ENCODE data around the gene TMEM181. TPM values are rescaled to one million over a fixed set of nuclear protein-coding genes. Genes with fewer than 3 reads are reported as not detected.

TMEM181 gene
- total RNA-seq, 4 donors from 2014 or later: 6.6 to 48.3 (median 37.0) TPM

DNA sequence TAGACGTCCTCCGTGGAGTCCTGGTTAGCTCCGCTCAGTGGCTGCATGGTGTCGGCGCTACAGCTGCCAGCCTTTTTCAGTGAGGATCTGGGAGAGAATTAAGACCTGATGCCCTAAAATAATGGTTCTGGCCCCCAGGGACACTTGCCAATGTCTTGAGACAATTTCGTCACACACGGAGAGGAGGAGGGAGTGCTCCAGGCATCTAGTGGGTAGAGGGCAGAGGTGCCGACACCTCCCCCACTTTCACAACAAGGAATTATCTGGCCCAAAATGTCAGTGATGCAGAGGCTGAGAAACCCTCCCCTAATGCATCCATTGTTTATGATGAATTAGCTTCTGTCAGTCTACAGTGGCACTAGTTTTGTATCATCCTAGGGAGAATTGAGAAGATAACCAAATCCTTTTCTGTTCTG, 24.4 kb downstream of the TMEM181 start:
- Histone ChIP-seq H3K27me3 (no peaks in the 10 kb centered on the region), H3K9me3 (no peaks in the 10 kb centered on the region), H3K4me3 (no peak overlapping the region), H3K36me3 (peaks cover 0 to 64% (median 7%) of the 10 kb centered on the region in 3 donors), H3K27ac (no peak overlapping the region), H3K4me1 (no peaks in the 10 kb centered on the region)
- no peak for DNase-seq
- no peak for TF ChIP-seq POLR2A (IDR thresholded peaks at IDR 0.05)
- TF ChIP-seq, protein P1, sequence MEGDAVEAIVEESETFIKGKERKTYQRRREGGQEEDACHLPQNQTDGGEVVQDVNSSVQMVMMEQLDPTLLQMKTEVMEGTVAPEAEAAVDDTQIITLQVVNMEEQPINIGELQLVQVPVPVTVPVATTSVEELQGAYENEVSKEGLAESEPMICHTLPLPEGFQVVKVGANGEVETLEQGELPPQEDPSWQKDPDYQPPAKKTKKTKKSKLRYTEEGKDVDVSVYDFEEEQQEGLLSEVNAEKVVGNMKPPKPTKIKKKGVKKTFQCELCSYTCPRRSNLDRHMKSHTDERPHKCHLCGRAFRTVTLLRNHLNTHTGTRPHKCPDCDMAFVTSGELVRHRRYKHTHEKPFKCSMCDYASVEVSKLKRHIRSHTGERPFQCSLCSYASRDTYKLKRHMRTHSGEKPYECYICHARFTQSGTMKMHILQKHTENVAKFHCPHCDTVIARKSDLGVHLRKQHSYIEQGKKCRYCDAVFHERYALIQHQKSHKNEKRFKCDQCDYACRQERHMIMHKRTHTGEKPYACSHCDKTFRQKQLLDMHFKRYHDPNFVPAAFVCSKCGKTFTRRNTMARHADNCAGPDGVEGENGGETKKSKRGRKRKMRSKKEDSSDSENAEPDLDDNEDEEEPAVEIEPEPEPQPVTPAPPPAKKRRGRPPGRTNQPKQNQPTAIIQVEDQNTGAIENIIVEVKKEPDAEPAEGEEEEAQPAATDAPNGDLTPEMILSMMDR (IDR thresholded peaks at IDR 0.05): no peak

DNA sequence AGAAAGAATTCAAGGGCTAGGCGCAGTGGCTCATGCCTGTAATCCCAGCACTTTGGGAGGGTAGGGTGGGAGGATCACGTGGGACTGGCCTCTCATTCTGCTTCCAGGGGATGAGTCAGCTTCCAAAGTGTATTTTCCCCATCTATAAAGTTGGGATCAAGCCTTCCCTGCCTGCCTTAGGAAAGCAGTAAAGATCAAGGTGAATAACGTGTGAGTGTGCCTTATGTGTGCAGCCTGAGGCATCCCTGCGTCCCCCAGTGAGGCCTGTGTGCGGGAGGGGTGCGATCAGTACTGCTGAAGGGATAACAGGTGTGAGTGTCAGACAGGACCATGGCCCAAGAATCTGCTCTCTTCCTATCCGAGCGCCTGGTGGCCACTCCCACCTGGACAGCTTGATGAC, 26.8 kb downstream of the TMEM181 start:
- Histone ChIP-seq H3K27ac (no peak overlapping the region), H3K9me3 (no peaks in the 10 kb centered on the region), H3K36me3 (peaks cover 0 to 82% (median 7%) of the 10 kb centered on the region in 3 donors), H3K27me3 (no peaks in the 10 kb centered on the region), H3K4me1 (no peaks in the 10 kb centered on the region), H3K4me3 (no peak overlapping the region)
- TF ChIP-seq, protein P1 (IDR thresholded peaks at IDR 0.05): no peak
- no peak for TF ChIP-seq POLR2A (IDR thresholded peaks at IDR 0.05)
- DNase-seq: no peak

DNA sequence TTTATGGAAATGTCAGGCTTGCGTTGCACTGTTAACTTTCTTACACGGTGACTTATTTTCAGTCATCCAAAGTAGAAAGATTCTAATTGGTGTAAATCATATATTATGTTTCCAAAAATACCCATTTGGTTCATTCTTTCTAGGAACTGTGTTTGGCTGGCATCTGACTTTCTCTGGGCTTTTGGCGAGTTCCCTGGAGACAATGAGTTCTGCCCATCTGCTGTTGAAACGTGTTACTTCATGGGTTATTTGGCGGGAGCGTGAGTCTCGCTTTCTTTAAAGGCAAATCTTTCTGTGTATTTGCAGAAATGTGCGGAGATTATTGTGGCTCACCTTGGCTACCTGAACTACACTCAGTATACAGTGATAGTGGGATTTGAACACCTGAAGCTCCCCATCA, 29.5 kb downstream of the TMEM181 start:
- Histone ChIP-seq H3K4me1 (no peaks in the 10 kb centered on the region), H3K4me3 (no peak overlapping the region), H3K27me3 (no peaks in the 10 kb centered on the region), H3K27ac (no peak overlapping the region), H3K36me3 (peaks cover 0 to 96% (median 7%) of the 10 kb centered on the region in 3 donors), H3K9me3 (no peaks in the 10 kb centered on the region)
- DNase-seq: no peak
- no peak for TF ChIP-seq POLR2A (IDR thresholded peaks at IDR 0.05)
- TF ChIP-seq, protein P1 (IDR thresholded peaks at IDR 0.05): no peak

DNA sequence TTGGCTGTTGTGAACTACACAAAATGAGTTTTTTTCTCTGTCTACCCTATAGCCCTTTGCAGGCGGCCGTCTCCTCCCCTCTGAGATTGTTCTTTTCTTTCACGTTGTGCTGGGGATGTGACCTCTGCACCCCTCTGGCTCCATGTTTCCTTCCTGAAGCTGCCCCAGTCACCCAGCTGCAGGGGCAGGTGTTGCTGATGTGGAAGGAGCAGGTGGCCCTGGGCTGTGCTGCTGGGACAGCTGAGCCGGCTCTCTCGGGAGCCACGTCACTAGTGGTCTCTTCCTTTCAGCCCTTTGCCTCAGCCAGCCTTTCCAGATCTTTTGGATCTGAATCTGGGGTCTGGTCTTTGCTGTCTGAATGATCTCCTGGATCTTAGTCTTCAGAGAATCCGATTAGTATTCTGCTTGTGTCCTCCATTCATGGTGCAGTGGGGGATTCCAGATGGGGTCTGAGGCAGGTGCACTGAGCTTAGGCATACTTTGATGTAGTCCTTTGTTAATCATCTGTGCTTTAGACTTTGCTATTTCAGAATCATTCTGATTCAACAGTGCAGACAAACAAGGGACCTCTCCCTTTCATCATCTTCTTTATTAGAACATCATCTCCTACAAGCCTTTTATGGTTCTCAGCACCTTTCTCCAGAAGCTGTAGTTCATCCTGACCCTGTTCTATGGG, 31.4 kb downstream of the TMEM181 start:
- DNase-seq: peak in 1 of 3 donors; percentile 18
- Histone ChIP-seq H3K4me3 (no peak overlapping the region), H3K9me3 (no peaks in the 10 kb centered on the region), H3K27me3 (no peaks in the 10 kb centered on the region), H3K27ac (no peak overlapping the region), H3K36me3 (peaks cover 0 to 97% (median 1%) of the 10 kb centered on the region in 3 donors), H3K4me1 (no peaks in the 10 kb centered on the region)
- no peak for TF ChIP-seq POLR2A (IDR thresholded peaks at IDR 0.05)

DNA sequence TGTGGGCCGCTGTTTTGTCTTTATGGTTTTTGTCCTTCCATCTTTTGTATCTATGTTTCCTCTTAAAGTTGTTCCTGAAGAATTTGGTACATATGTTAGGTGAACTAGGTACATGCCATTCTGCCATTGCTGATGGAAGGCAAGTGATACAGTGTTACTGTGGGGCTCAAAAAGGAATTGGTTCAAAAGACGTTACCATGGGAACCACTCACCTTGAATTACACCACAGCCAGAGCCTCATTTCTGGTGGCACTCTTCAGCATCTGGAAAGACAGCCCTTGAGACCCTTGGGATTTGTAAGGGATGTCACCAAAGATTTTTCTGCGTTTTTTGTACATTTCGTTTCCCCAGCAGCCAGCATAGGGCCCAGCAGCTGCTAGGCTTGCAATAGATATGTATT, 31.9 kb downstream of the TMEM181 start:
- Histone ChIP-seq H3K4me1 (no peaks in the 10 kb centered on the region), H3K27ac (no peak overlapping the region), H3K36me3 (peaks cover 0 to 94% (median 0%) of the 10 kb centered on the region in 3 donors), H3K27me3 (no peaks in the 10 kb centered on the region), H3K4me3 (no peak overlapping the region), H3K9me3 (no peaks in the 10 kb centered on the region)
- no peak for DNase-seq
- TF ChIP-seq, protein P1 (IDR thresholded peaks at IDR 0.05): no peak
- TF ChIP-seq POLR2A (IDR thresholded peaks at IDR 0.05): no peak

DNA sequence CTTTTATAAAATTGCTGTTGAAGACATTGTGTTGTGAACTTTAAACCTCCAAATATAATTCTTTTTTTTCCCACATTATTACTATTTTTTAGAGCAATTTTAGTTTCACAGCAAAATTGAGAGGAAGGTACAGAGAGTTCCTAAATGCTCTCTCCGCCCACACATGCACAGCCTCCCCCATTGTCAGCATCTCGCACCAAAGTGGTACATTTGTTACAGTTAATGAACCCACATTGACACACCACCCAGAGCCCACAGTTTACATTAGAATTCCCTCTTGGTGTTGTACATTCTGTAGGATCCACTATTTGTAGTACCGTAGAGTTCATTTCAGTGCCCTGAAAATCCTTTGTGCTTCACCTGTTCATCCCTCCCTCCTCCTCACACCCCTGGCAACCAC, 33.8 kb downstream of the TMEM181 start:
- Histone ChIP-seq H3K36me3 (peaks cover 0 to 88% (median 0%) of the 10 kb centered on the region in 3 donors), H3K4me1 (no peaks in the 10 kb centered on the region), H3K9me3 (no peaks in the 10 kb centered on the region), H3K27ac (no peak overlapping the region), H3K27me3 (no peaks in the 10 kb centered on the region), H3K4me3 (no peak overlapping the region)
- no peak for DNase-seq
- TF ChIP-seq, protein P1 (IDR thresholded peaks at IDR 0.05): no peak
- TF ChIP-seq POLR2A (IDR thresholded peaks at IDR 0.05): no peak
